ENCODE data around the gene CRIM1.

DNA sequence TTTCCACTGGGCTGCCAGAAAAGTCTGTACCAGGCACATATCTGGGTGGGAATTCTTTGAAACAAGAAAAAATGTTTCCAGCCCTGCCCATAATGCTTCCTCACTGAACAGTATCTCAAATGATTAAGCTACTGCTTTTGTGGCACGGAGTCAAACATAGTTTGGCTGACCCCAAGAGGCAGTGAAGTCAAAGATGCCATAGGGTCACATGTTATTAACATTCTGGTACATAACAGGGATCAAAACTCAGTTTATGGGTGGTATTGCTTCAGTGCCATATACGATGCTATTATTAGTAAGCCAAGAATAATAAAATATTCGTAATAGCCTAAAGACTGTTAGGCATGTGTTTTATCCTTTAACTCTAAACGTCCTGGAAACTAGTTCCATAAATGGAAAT is 129.9 kb downstream of the CRIM1 start:
- TF ChIP-seq CTCF (IDR thresholded peaks at IDR 0.05) (no peak), POLR2A (IDR thresholded peaks at IDR 0.05) (no peak)

Data from lower leg skin (tissue), 3 donors.